Stimulated activated CD4-positive, alpha-beta T cell treated with anti-CD3 and anti-CD28 coated beads, Interleukin-2, amount 100 ng/mL, for 48 hours (primary cell): ENCODE data around the gene RYR1.
"Not testable (repeated sequence)": the region's sequence is repeated elsewhere in the genome, so short reads cannot be mapped to it uniquely, and the experiment has no call there.

Experiments
- DNase-seq, 2 donors: peaks; one replicate each; pipeline ENCODE4 v3.0.0-alpha.2; 2020

RYR1 gene

DNA sequence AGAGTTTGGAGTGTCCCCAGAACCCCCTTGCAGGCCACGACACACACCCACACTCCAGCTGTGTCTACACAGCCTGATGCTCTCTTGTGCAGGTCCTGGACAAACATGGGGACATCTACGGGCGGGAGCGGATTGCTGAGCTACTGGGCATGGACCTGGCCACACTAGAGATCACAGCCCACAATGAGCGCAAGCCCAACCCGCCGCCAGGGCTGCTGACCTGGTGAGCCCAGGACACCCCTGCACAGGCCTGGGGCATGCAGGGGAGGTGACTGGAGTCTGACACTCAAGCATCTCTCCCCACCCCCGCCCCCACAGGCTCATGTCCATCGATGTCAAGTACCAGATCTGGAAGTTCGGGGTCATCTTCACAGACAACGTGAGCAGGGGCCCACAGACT is 144.3 kb downstream of the RYR1 start:
- no peak for DNase-seq

DNA sequence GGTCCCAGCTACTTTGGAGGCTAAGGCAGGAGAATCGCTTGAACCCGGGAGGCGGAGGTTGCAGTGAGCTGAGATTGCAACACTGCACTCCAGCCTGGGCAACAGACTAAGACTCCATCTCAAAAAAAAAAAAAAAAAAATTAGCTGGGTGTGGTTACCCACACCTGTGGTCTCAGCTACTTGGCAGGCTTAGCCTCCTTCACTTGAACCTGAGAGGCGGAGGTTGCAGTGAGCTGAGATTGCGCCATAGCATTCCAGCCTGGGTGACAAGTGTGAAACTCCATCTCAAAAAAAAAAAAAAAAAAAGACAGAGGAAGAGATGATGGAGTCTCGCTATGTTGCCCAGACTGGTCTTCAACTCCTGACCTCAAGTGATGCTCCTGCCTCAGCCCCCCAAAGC is 145.8 kb downstream of the RYR1 start:
- not testable (repeated sequence) for DNase-seq

DNA sequence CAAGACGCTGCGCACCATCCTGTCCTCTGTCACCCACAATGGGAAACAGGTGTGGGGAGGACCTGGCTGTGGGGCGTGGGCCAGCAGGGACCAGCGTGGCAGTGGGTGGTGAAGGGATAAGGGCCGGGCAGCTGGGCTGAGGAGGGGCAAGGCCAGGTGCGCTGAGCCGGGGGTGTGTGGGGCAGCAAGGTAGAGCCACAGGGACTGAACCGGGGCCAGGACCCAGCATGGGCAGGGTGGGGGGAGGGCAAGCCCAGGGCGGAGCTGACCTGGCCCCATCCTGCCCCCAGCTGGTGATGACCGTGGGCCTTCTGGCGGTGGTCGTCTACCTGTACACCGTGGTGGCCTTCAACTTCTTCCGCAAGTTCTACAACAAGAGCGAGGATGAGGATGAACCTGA is 146.6 kb downstream of the RYR1 start:
- DNase-seq = no peak

DNA sequence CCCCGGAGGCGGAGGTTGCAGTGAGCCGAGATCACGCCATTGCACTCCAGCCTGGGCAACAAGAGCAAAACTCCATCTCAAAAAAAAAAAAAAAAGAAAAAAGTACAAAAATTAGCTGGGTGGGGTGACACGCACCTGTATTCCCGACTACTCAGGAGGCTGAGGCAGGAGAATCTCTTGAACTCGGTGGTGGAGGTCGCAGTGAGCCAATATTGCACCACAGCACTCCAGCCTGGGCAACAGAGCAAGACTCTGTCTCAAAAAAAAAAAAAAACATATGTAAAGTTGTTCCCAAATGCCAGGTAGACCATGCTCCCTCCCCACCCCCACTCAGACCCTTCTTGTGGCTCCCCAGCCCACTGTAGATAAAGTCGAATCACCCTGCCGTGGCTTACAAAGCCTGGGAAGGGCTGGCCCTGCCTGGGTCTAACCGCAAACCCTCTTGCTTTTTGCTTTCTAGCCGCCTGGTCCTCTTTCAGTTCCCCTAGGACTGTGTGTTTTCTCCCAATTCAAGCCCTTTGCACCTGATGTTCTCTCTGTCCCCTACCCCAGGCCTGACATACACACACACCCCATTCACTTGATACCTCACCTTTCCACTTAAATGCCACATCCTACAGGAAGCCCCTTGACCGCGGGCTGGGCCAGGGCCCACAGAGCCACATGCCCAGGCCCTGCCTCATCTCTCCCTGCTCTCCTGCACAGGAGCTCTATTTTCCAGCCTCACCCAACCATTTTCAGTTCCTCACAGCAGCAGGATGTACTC is 149.9 kb downstream of the RYR1 start:
- no peak for DNase-seq

DNA sequence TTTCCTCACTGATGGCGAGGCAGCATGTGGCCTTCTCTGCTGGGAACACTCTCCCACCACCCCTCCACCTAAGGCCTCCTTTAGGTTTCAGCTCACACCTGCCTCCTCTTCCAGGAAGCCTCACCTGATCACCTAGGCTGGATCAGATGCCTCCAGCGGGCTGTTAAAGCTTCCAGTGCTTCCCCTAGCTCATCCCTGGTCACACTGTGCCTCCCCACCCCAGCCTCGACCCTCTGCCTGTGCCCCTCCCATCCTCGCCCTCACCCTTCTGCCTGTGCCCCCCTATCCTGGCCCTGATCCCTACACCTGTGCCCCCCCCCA is 150.5 kb downstream of the RYR1 start:
- DNase-seq = no peak

DNA sequence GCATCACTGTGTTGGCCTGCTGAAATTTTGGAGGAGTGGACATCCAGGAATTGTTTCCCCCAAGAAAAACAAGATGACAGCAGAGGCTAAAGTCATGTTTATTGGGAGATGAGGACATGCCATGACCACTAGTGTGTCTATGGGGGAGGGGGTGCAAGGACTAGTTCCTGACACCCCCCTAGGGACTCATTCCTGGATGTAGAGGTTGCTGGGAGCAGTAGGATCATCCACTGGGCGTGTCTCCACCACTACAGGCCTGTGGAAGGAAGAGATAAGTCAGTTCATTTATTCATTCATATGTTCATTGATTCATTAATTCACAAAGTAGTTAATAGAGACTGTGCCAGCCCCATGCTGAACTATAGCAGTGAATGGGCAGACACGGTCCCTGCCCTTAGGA is 154.1 kb downstream of the RYR1 start:
- DNase-seq = no peak

DNA sequence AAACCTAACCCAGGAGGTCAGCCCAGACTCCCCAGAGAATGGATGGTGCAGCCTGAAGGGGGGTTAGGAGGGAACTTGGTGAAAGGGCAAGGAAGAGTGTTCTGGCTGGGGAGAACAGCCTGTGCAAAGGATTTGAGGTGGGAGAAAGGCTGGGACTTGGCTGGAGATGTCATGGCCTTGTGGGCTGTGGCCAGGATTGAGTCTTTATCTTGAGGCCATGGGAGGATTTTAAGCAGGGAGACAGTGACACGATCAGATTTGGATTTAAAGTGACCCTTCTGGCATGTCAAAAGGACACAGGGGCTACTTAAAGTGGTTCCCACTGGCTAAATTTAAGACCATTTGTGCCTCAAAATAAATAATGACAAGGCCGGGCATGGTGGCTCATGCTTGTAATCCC is 154.6 kb downstream of the RYR1 start:
- DNase-seq = no peak

DNA sequence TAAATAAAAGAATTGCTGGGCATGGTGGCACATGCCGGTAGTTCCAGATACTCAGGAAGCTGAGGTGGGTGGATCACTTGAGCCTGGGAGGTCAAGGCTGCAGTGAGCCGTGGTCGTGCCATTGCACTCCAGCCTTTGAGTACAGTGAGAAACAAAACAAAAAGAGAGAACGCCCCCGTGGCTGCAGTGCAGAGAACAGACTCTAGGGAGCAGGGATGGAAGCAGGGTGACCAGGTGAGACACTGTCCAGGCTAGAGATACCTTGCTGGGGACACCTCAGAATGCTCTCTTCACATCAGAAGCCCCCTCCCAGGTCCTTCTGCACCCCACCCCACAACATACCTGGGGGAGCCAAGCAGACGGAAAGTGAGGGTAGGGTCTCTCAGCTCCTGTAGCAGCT is 159.4 kb downstream of the RYR1 start:
- no peak for DNase-seq

DNA sequence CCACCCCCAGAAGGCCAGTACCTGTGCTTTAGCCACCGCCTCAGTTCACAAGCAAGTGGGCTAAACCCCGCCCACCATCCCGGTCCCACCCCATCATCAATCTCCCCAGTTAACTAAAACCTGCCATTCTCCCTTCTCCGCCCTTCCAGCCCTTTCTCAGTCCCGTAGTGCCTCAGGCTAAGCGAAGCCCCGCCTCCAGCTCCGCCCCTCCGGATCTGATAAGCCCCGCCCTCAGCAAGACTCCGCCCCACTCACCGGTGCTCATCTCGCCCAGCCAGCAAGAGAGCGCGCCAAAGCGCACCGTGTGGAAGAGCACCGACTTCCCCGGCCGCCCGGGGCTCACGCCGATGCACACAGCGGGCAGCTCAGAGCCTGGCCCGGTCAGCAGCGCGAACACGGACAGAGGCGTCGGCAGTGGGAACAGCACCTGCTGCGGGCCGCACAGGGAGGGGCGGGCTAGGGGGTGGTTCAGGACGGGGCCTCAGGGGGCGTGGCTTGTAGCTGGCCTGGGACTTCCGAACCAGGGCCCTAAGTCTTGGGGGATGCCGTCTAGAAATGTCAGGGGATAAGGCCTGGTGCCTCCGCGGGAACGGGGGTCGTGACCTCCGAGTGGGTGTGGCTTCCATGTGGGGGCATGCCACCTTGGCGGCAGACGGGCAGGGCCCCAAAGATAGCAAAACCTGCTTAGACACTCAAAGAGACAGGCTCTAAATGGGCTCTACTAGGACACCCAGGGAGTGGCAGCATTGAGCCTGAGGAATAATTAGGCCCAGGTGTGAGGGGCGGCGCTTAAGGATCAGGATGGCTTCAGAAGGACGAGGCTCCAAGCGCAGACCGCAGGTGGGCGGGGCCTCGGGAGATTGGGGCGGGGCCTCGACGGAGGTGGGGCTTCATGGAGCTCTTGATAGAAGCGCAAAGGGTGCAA is 162.8 kb downstream of the RYR1 start:
- peak; percentile 15 to 42 for DNase-seq

DNA sequence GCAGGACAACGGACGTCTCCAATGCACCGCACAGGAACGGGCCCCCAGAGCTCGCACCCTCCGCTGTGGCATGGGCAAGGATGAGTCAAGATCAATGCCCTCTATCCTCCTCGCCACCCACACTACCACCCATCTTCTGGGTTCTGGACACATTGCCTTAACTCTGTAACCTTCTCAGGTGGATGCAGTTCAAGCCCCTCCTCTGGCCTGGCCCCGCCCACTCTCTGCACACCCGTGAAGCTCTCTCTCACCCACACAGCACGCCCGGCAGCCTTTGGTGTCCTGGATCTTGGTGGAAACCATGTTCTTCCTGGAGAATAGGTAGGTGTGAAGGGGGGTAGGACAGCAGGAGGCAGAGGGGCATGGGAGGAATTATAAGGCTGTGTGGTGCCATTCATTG is 163.6 kb downstream of the RYR1 start:
- DNase-seq = no peak

DNA sequence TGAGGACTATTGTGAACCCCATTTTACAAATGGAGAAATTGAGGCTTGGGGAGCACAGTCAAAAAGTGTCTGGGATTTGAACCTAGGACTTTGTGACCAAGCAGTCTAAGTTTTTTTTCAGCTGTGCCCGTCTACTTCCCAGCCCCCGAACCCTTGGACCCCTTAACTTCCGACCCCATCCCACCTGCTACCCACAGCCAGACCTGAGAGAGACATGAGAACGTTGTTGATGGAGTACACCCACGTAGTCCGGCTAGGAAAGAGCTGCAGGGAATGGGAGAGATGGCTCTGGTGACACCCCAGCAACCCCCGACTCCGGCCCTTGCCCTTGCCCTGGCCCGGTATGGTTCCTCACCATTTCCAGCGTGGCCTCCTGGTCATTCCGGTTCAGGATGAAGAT is 166.2 kb downstream of the RYR1 start:
- DNase-seq = no peak

DNA sequence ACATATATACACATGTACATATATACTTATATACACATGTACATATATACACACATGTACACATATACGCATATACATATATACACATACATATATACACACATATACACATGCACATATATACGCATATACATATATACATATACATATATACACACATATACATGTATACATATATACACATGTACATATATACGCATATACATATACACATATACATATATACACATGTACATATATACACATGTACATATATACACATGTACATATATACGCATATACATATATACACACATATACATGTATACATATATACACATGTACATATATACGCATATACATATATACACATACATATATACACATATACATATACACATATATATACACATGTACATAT is 169.4 kb downstream of the RYR1 start:
- not testable (repeated sequence) for DNase-seq

DNA sequence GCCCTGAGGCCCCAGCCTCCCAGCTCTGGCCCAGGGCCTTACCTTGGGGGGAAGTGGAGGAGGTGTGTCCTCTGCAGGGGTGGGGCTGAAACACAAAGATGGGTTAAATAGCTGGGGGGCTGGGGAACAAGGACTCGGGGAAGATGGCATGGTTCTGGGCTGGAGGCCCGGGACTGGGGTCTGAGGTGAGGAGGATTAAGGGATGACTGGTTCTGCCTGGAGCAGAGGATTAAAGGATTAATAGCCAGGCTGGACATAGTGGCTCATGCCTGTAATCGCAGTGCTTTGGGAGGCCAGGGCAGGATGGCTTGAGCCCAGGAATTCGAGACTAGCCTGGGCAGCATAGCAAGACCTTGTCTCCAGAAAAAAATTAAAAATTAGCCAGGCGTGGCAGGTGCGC is 172.6 kb downstream of the RYR1 start:
- DNase-seq = no peak

DNA sequence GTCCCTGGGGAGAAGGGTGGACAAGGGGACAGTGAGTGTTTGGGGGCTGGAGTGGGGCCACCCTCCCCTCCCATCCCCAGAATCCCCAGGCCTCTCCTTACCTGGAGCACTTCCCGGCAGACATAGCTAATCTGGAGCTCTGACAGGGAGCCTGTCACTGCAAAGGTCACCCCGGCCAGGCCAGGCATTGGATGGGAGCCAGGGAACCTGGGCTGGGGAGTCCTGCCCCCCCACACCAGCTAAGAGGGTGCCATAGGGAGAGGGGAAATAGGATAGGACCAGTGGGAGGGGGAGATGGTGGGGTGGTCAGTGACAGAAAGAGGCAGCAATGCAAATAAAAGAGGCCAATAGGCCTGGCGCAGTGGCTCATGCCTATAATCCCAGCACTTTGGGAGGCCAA is 180.8 kb downstream of the RYR1 start:
- no peak for DNase-seq

DNA sequence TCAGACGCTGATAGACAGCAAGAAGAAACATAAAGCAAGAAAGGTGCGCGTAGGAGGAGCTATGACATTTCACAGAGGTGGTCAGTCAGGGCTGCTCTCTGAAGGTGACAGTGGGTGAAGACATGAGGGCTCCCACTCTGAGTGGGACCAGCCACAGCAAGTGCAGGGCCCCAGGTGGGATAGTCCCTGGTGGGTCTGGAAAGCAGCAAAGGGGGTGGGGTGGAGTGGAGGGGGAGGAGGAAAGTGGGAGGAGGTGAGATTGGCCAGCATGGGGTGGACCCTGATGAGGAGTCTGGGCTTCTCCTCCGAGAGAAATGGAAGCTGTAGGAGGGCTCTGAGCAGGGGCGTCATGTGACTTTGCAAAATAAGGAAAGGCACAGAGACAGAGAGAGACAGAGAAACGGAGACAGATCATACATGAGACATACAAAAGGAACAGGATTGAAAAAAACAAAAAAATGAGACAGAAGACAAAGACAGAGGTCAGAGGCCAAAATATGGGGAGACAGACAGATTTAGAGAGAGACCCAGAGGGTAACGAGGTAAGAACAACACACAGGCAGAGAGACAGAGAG is 181.6 kb downstream of the RYR1 start:
- DNase-seq = no peak

DNA sequence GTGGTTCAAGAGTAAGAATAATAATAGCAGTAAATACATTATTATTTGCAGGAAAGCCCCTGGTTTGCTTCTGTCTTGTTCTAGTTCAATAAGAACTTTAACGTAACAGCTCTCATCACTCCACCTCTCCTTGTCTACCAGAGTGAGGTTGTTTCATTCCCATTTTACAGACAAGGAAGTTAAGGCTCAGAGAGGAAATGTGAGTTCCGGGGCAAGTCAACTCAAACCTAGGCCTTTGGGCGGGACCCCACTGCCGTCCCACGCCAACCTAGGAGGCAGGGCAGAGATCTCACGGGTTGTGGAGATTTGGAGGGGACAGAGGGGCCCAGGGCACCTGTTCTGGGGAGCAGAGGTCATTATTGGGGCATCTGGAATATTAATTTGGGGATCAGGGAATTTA is 182.8 kb downstream of the RYR1 start:
- DNase-seq = no peak

DNA sequence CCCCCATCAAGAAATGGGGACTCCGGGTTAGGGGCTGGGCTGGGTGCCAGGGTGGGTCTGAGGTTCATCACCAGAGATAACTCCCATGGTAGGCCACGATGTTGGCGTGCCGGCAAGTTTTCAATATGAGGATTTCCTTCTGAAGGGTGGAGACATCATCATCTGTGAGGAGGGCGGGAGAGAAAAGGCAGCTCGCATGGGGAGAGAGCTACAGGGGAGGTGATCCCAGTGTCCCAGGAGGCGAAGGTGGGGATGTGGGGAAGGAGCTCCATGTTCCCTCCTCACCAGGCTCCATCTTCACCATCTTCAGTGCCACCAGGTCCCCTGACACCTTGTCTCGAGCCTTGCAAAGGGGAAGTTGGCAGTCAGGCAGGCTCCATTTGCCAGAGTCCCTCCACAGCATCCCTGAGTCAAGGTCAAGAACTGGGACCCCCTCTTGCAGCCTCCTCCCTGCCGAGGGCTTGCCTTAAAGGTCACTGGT is 183.8 kb downstream of the RYR1 start:
- peak; percentile 10 to 11 for DNase-seq

DNA sequence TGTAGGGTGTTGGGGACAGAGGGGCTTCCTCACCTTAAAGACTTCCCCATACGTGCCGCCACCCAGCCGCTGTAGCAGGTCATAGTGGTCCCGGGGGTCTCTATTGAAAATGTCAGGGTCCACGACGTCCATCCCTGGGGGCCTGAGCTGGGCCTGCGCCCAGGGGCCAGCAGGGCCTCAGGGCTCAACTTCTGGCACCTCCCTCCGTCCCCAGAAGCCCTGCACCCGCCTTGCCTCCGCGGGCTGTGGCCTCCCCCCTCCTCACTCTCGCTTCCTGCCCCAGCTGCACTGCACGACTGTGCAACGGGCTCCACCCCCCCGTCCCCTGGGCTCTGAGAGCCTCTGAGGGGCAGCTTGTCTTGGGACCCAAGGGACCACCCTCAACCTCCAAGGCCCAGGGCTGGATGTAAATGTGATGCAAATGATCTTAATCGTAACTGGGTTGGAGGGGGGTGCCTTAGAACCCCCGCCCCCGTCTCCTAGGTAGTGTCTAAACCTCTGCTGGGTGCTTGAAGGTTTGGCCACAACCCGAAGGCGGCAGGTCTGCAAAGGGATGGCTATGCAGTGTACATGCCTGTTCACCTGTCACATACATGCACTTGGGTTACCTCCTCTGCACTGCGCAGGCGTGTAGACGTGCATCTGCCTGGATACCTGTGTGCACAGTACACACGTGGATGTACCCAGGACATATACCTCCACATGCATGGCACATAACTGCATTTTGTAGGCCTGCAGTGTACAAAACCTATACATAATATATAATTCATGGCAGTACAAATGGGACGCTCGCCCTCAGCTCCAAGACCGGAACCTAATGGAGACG is 184.5 kb downstream of the RYR1 start, which contains the start of gene MAP4K1:
Gene MAP4K1, minus strand, starts transcription at position 190 of the 826 bp plus-strand sequence. Its CDS starts 58 bp downstream, at position 132.
- peak; percentile 55 to 58 for DNase-seq

DNA sequence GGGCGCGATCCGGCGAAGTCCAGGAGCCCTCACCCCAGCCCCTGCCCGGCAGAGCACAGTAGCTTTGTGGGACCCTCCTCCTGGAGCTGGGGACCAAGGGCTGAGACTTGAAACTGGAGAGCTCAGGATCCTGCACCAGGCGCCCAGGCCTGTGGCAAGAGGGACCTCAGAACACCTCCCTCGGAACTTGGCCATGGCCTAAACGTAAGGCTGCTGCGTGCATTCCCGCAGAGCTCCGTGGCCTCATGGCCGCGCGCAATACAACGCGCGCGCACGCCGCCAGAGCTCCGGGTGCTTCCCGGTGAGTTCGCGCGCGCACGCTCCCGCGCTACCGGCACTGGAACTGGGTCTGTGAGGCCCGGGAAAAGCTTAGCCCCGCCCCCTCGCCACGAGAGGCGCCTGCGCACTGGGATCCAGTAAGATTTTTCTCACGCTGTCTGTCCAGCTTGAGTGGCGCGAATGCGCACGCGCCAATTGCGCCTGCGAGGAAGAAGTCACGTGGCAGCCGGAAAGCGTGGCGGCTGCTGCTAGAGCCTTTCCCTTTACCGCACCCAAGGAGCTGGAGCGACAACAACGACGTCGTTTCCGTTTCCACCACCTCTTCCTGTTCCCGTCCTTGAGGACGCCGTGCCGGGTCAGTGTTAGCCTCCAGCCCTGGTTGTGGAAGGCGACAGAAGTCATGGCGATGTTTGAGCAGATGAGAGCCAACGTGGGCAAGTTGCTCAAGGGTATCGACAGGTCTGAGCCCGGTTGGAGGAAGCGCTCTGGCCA is 185.3 kb downstream of the RYR1 start, which contains the start of gene EIF3K:
Gene EIF3K, plus strand, starts transcription at position 599 of the 771 bp plus-strand sequence. Its CDS starts 81 bp downstream, at position 680.
- DNase-seq = peak; percentile 99

DNA sequence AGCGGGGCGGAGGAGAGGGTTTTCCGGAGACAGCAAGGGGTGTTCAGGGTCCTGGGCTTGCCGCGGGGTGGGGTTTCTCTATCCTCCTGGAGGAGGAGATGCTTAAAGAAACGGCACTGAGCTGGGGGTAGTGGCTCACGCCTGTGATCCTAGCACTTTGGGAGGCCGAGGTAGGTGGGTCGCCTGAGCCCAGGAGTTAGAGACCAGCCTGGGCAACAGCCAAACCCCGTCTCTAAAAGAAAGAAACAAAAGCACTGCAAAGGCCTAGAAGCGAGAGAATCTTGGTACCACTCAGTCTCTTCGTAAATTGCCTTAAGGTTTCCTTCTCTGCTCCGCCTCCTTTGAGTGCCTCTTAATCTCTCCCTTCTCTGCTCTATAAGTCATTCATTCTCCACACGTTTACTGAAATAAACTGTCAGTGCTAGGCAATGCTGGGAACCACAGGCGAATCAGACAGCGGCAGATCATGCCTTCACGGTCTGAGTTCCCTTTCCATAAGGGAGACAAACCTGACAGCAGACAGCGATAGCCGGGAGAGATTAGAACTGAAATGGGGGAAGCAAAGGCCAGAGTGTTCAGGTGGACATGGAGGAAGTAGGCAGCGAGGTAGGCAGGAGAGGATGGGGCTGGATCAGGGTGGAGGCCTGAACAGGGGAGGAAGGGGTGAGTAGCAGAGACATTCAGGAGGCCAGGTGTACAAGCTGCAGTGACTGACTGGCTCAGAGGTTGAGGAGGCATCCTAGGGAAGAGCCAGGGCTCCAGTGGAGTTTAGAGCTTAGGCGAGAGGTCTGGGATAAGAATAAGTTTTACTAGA is 186.1 kb downstream of the RYR1 start:
- DNase-seq = no peak

DNA sequence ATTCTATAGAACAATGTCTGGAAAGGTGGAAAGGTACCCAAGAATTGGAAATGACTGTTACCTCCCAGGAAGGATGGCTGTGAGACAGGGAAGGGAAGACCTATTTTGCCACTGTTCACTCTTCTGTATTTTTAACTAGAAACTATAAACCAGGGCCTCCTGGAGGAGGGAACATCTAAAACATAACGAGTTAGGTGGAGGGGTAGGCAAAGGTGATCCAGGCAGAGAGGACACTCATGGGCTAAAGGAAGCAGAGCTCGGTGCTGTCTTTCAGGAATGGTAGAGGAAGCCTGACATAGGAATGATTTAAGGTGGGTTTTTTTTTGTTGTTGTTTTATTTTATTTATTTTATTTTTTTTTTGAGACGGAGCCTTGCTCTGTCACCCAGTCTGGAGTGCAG is 191.3 kb downstream of the RYR1 start:
- DNase-seq = no peak
